ENCODE results near the gene PPP1R9A.

The PPP1R9A gene

GRCh38 chr7:95240921-95241320 is 333.5 kb downstream of the PPP1R9A start:
- Histone ChIP-seq H3K4me3 (ENCODE audit: insufficient read depth, low read depth, low read length, poor library complexity, severe bottlenecking) (no peak overlapping the region), H3K4me1 (ENCODE audit: control insufficient read depth, insufficient read depth, low read length, poor library complexity, severe bottlenecking) (no peaks in the 10 kb centered on the region), H3K9me3 (ENCODE audit: control insufficient read depth, low read length) (no peaks in the 10 kb centered on the region), H3K36me3 (ENCODE audit: control insufficient read depth, insufficient read depth, low read length) (no peaks in the 10 kb centered on the region), H3K27ac (ENCODE audit: insufficient read depth, low read length, poor library complexity, severe bottlenecking) (no peak overlapping the region), H3K27me3 (replicated peaks; ENCODE audit: control insufficient read depth, insufficient read depth, low read length, poor library complexity, severe bottlenecking) (no peaks in the 10 kb centered on the region)
- DNase-seq, result no peak

GRCh38 chr7:95242266-95242665 is 334.9 kb downstream of the PPP1R9A start:
- Histone ChIP-seq H3K27ac (ENCODE audit: insufficient read depth, low read length, poor library complexity, severe bottlenecking) (no peak overlapping the region), H3K36me3 (ENCODE audit: control insufficient read depth, insufficient read depth, low read length) (no peaks in the 10 kb centered on the region), H3K4me1 (ENCODE audit: control insufficient read depth, insufficient read depth, low read length, poor library complexity, severe bottlenecking) (no peaks in the 10 kb centered on the region), H3K9me3 (ENCODE audit: control insufficient read depth, low read length) (no peaks in the 10 kb centered on the region), H3K27me3 (replicated peaks; ENCODE audit: control insufficient read depth, insufficient read depth, low read length, poor library complexity, severe bottlenecking) (no peaks in the 10 kb centered on the region), H3K4me3 (ENCODE audit: insufficient read depth, low read depth, low read length, poor library complexity, severe bottlenecking) (no peak overlapping the region)
- DNase-seq, result no peak

GRCh38 chr7:95244616-95245015 is 337.2 kb downstream of the PPP1R9A start:
- H3K4me3 ChIP-seq (ENCODE audit: insufficient read depth, low read depth, low read length, poor library complexity, severe bottlenecking), result no peak overlapping the region
- H3K4me1 ChIP-seq (ENCODE audit: control insufficient read depth, insufficient read depth, low read length, poor library complexity, severe bottlenecking), result no peaks in the 10 kb centered on the region
- no peaks in the 10 kb centered on the region for H3K9me3 ChIP-seq (ENCODE audit: control insufficient read depth, low read length)
- no peak for DNase-seq
- H3K27ac ChIP-seq (ENCODE audit: insufficient read depth, low read length, poor library complexity, severe bottlenecking), result no peak overlapping the region
- no peaks in the 10 kb centered on the region for H3K36me3 ChIP-seq (ENCODE audit: control insufficient read depth, insufficient read depth, low read length)
- H3K27me3 ChIP-seq (replicated peaks; ENCODE audit: control insufficient read depth, insufficient read depth, low read length, poor library complexity, severe bottlenecking), result no peaks in the 10 kb centered on the region

- H3K4me3 ChIP-seq (ENCODE audit: insufficient read depth, low read depth, low read length, poor library complexity, severe bottlenecking), result no peak overlapping the region
- no peaks in the 10 kb centered on the region for H3K36me3 ChIP-seq (ENCODE audit: control insufficient read depth, insufficient read depth, low read length)
- H3K27ac ChIP-seq (ENCODE audit: insufficient read depth, low read length, poor library complexity, severe bottlenecking), result no peak overlapping the region
- no peaks in the 10 kb centered on the region for H3K4me1 ChIP-seq (ENCODE audit: control insufficient read depth, insufficient read depth, low read length, poor library complexity, severe bottlenecking)
- no peaks in the 10 kb centered on the region for H3K27me3 ChIP-seq (replicated peaks; ENCODE audit: control insufficient read depth, insufficient read depth, low read length, poor library complexity, severe bottlenecking)
- no peaks in the 10 kb centered on the region for H3K9me3 ChIP-seq (ENCODE audit: control insufficient read depth, low read length)
- no peak for DNase-seq
These were observed 338.6 kb downstream of the PPP1R9A start for GRCh38 chr7:95245828-95246500.

GRCh38 chr7:95246831-95247370 is 339.5 kb downstream of the PPP1R9A start:
- no peak overlapping the region for H3K27ac ChIP-seq (ENCODE audit: insufficient read depth, low read length, poor library complexity, severe bottlenecking)
- H3K27me3 ChIP-seq (replicated peaks; ENCODE audit: control insufficient read depth, insufficient read depth, low read length, poor library complexity, severe bottlenecking), result no peaks in the 10 kb centered on the region
- no peaks in the 10 kb centered on the region for H3K4me1 ChIP-seq (ENCODE audit: control insufficient read depth, insufficient read depth, low read length, poor library complexity, severe bottlenecking)
- H3K4me3 ChIP-seq (ENCODE audit: insufficient read depth, low read depth, low read length, poor library complexity, severe bottlenecking), result no peak overlapping the region
- no peak for DNase-seq
- no peaks in the 10 kb centered on the region for H3K36me3 ChIP-seq (ENCODE audit: control insufficient read depth, insufficient read depth, low read length)
- H3K9me3 ChIP-seq (ENCODE audit: control insufficient read depth, low read length), result no peaks in the 10 kb centered on the region

- DNase-seq, result no peak
- H3K36me3 ChIP-seq (ENCODE audit: control insufficient read depth, insufficient read depth, low read length), result no peaks in the 10 kb centered on the region
- no peak overlapping the region for H3K27ac ChIP-seq (ENCODE audit: insufficient read depth, low read length, poor library complexity, severe bottlenecking)
- peaks cover 3% of the 10 kb centered on the region for H3K27me3 ChIP-seq (replicated peaks; ENCODE audit: control insufficient read depth, insufficient read depth, low read length, poor library complexity, severe bottlenecking)
- no peak overlapping the region for H3K4me3 ChIP-seq (ENCODE audit: insufficient read depth, low read depth, low read length, poor library complexity, severe bottlenecking)
- H3K4me1 ChIP-seq (ENCODE audit: control insufficient read depth, insufficient read depth, low read length, poor library complexity, severe bottlenecking), result no peaks in the 10 kb centered on the region
- no peaks in the 10 kb centered on the region for H3K9me3 ChIP-seq (ENCODE audit: control insufficient read depth, low read length)
These were observed 343.2 kb downstream of the PPP1R9A start for GRCh38 chr7:95250571-95250970.

- Histone ChIP-seq H3K9me3 (ENCODE audit: control insufficient read depth, low read length) (no peaks in the 10 kb centered on the region), H3K4me3 (ENCODE audit: insufficient read depth, low read depth, low read length, poor library complexity, severe bottlenecking) (no peak overlapping the region), H3K4me1 (ENCODE audit: control insufficient read depth, insufficient read depth, low read length, poor library complexity, severe bottlenecking) (no peaks in the 10 kb centered on the region), H3K27ac (ENCODE audit: insufficient read depth, low read length, poor library complexity, severe bottlenecking) (no peak overlapping the region), H3K36me3 (ENCODE audit: control insufficient read depth, insufficient read depth, low read length) (no peaks in the 10 kb centered on the region), H3K27me3 (replicated peaks; ENCODE audit: control insufficient read depth, insufficient read depth, low read length, poor library complexity, severe bottlenecking) (peaks cover 3% of the 10 kb centered on the region)
- no peak for DNase-seq
These were observed 344.6 kb downstream of the PPP1R9A start for GRCh38 chr7:95251966-95252365.

GRCh38 chr7:95253986-95254385 is 346.6 kb downstream of the PPP1R9A start:
- DNase-seq, result no peak
- no peak overlapping the region for H3K27ac ChIP-seq (ENCODE audit: insufficient read depth, low read length, poor library complexity, severe bottlenecking)
- peaks cover 3% of the 10 kb centered on the region for H3K27me3 ChIP-seq (replicated peaks; ENCODE audit: control insufficient read depth, insufficient read depth, low read length, poor library complexity, severe bottlenecking)
- H3K36me3 ChIP-seq (ENCODE audit: control insufficient read depth, insufficient read depth, low read length), result no peaks in the 10 kb centered on the region
- H3K4me1 ChIP-seq (ENCODE audit: control insufficient read depth, insufficient read depth, low read length, poor library complexity, severe bottlenecking), result no peaks in the 10 kb centered on the region
- no peak overlapping the region for H3K4me3 ChIP-seq (ENCODE audit: insufficient read depth, low read depth, low read length, poor library complexity, severe bottlenecking)
- no peaks in the 10 kb centered on the region for H3K9me3 ChIP-seq (ENCODE audit: control insufficient read depth, low read length)

GRCh38 chr7:95255691-95256090 is 348.3 kb downstream of the PPP1R9A start:
- no peak for DNase-seq
- Histone ChIP-seq H3K27ac (ENCODE audit: insufficient read depth, low read length, poor library complexity, severe bottlenecking) (no peak overlapping the region), H3K27me3 (replicated peaks; ENCODE audit: control insufficient read depth, insufficient read depth, low read length, poor library complexity, severe bottlenecking) (peaks cover 3% of the 10 kb centered on the region), H3K4me1 (ENCODE audit: control insufficient read depth, insufficient read depth, low read length, poor library complexity, severe bottlenecking) (no peaks in the 10 kb centered on the region), H3K4me3 (ENCODE audit: insufficient read depth, low read depth, low read length, poor library complexity, severe bottlenecking) (no peak overlapping the region), H3K9me3 (ENCODE audit: control insufficient read depth, low read length) (no peaks in the 10 kb centered on the region), H3K36me3 (ENCODE audit: control insufficient read depth, insufficient read depth, low read length) (no peaks in the 10 kb centered on the region)

GRCh38 chr7:95261895-95262415 is 354.6 kb downstream of the PPP1R9A start:
- no peaks in the 10 kb centered on the region for H3K4me1 ChIP-seq (ENCODE audit: control insufficient read depth, insufficient read depth, low read length, poor library complexity, severe bottlenecking)
- H3K27ac ChIP-seq (ENCODE audit: insufficient read depth, low read length, poor library complexity, severe bottlenecking), result no peak overlapping the region
- DNase-seq, result no peak
- no peaks in the 10 kb centered on the region for H3K36me3 ChIP-seq (ENCODE audit: control insufficient read depth, insufficient read depth, low read length)
- H3K9me3 ChIP-seq (ENCODE audit: control insufficient read depth, low read length), result no peaks in the 10 kb centered on the region
- H3K4me3 ChIP-seq (ENCODE audit: insufficient read depth, low read depth, low read length, poor library complexity, severe bottlenecking), result no peak overlapping the region
- no peaks in the 10 kb centered on the region for H3K27me3 ChIP-seq (replicated peaks; ENCODE audit: control insufficient read depth, insufficient read depth, low read length, poor library complexity, severe bottlenecking)

Measured in effector memory CD4-positive, alpha-beta T cell (primary cell).